ENCODE measurements around the gene GIMAP2.

Gene GIMAP2

GRCh38 chr7:150685219-150686029 lies at the start of gene GIMAP2:
Gene GIMAP2, plus strand, starts transcription at chr7:150685706. Its CDS starts 1,354 bp downstream, at chr7:150687060.
- no peaks in the 10 kb centered on the region for H3K36me3 ChIP-seq (replicated peaks)
- peak within 1 kb of the TSS; percentile 17 for H3K4me3 ChIP-seq (ENCODE audit: low read depth, low read length)
- in situ Hi-C loops (cut with HindIII; ENCODE audit: low pct_ligation_motif_present, low sequenced_read_pairs), result no loop called here
- TF ChIP-seq, protein P1, sequence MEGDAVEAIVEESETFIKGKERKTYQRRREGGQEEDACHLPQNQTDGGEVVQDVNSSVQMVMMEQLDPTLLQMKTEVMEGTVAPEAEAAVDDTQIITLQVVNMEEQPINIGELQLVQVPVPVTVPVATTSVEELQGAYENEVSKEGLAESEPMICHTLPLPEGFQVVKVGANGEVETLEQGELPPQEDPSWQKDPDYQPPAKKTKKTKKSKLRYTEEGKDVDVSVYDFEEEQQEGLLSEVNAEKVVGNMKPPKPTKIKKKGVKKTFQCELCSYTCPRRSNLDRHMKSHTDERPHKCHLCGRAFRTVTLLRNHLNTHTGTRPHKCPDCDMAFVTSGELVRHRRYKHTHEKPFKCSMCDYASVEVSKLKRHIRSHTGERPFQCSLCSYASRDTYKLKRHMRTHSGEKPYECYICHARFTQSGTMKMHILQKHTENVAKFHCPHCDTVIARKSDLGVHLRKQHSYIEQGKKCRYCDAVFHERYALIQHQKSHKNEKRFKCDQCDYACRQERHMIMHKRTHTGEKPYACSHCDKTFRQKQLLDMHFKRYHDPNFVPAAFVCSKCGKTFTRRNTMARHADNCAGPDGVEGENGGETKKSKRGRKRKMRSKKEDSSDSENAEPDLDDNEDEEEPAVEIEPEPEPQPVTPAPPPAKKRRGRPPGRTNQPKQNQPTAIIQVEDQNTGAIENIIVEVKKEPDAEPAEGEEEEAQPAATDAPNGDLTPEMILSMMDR (IDR thresholded peaks at IDR 0.05; ENCODE audit: low read depth, low read length, missing control alignments), result no peak
- H3K27me3 ChIP-seq (replicated peaks), result no peaks in the 10 kb centered on the region
- DNase-seq, result no peak
- H3K27ac ChIP-seq, result no peak within 1 kb of the TSS

DNA sequence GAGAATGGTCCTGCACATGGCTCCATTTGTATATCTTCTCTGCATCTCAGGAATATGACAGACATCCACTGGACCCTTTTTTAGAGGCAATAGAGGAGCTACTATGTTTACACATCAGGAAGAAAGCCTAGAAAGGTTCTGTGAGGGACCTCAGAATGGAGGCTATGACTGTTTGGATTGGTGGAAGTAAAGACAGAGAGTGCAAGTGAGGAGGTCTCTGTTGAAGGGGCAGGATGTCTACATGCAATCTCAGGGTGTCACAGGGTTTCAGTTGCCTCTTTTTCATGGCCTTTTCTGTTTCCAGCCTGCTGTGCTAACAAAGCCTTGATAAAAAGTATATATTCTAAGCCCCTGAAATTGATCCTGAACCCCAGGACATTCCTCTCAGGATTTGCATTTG lies 43.7 kb upstream of the GIMAP2 start:
- in situ Hi-C loops (cut with HindIII; ENCODE audit: low pct_ligation_motif_present, low sequenced_read_pairs), result no loop called here
- no peak for DNase-seq
- Histone ChIP-seq H3K27ac (no peak overlapping the region), H3K4me3 (ENCODE audit: low read depth, low read length) (no peak overlapping the region), H3K27me3 (replicated peaks) (no peaks in the 10 kb centered on the region), H3K36me3 (replicated peaks) (no peaks in the 10 kb centered on the region)
- TF ChIP-seq, protein P1 (IDR thresholded peaks at IDR 0.05; ENCODE audit: low read depth, low read length, missing control alignments), result no peak

DNA sequence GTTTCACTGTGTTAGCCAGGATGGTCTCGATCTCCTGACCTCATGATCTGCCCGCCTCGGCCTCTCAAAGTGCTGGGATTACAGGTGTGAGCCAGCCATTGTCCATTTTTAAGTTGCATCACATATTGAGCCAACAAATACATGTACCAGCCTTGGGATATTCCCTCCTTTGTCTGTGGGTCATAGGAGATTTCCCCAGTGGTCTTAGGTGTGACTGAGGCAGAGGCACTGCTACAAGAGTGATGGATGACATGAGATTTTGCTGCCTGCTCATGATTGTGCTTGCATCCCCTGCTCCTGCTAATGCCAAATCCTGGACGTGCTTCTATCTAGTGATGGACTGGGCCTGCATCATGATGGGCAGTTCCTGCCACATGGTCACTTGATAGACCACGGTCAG lies 42.6 kb upstream of the GIMAP2 start:
- DNase-seq, result no peak
- TF ChIP-seq, protein P1 (IDR thresholded peaks at IDR 0.05; ENCODE audit: low read depth, low read length, missing control alignments), result no peak
- in situ Hi-C loops (cut with HindIII; ENCODE audit: low pct_ligation_motif_present, low sequenced_read_pairs), result no loop called here
- no peak overlapping the region for H3K27ac ChIP-seq
- H3K4me3 ChIP-seq (ENCODE audit: low read depth, low read length), result no peak overlapping the region
- H3K27me3 ChIP-seq (replicated peaks), result no peaks in the 10 kb centered on the region
- no peaks in the 10 kb centered on the region for H3K36me3 ChIP-seq (replicated peaks)

GRCh38 chr7:150645259-150646020 lies 40.1 kb upstream of the GIMAP2 start:
- Histone ChIP-seq H3K36me3 (replicated peaks) (no peaks in the 10 kb centered on the region), H3K27ac (no peak overlapping the region), H3K27me3 (replicated peaks) (no peaks in the 10 kb centered on the region), H3K4me3 (ENCODE audit: low read depth, low read length) (no peak overlapping the region)
- TF ChIP-seq, protein P1 (IDR thresholded peaks at IDR 0.05; ENCODE audit: low read depth, low read length, missing control alignments), result no peak
- no peak for DNase-seq
- in situ Hi-C loops (cut with HindIII; ENCODE audit: low pct_ligation_motif_present, low sequenced_read_pairs), result no loop called here

DNA sequence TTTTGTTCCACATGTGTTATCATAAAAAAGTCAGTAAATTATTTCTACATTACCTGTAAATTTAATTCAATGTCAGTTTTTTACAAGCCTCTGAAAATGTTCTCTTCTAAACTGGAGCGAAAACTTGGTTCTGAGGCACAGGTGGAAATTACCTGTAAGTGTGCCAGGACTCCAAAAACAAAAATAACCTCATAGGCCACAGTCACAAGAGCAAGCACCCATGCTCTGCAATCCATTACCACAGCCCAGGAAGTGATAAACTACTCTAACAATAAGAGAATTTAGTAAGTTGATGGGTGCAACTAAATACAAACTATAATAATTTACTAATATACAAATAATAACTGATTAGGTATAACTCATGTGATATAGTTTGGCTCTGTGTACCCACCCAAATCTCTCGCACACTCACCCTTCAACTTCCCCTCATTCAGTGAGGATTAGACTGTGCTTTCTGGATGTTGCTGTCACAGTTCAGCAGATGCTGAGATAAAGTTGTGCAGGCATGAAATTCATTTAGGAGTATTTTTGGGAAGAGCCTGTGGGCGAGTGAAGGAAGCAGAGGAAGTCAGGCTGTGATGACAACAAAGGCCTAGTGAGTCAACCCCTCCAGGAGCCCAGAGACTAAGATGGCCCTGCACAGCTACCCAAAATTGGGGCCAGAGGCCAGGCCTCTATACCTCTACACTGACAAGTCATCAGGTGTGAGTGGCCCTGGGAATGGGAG lies 37.0 kb upstream of the GIMAP2 start:
- DNase-seq, result no peak
- TF ChIP-seq, protein P1 (IDR thresholded peaks at IDR 0.05; ENCODE audit: low read depth, low read length, missing control alignments), result no peak
- Histone ChIP-seq H3K27me3 (replicated peaks) (no peaks in the 10 kb centered on the region), H3K4me3 (ENCODE audit: low read depth, low read length) (no peak overlapping the region), H3K36me3 (replicated peaks) (no peaks in the 10 kb centered on the region), H3K27ac (no peak overlapping the region)
- in situ Hi-C loops (cut with HindIII; ENCODE audit: low pct_ligation_motif_present, low sequenced_read_pairs), result no loop called here

Measured in brain microvascular endothelial cell (primary cell).